Subcutaneous preadipocyte (primary cell): Measurements from ENCODE around the gene FRY. TPM values are rescaled to one million over a fixed set of nuclear protein-coding genes. Genes with fewer than 3 reads are reported as not detected.

Experiments
- total RNA-seq: library from RNA; depleted of rRNA; stranded (reverse); fragments of >200 nt; gene quantifications from 2 replicates; pipeline ENCODE4 v1.2.3, GENCODE V29; 2012

FRY gene
- 2.5 and 5.5 TPM in 2 replicates for total RNA-seq

DNA sequence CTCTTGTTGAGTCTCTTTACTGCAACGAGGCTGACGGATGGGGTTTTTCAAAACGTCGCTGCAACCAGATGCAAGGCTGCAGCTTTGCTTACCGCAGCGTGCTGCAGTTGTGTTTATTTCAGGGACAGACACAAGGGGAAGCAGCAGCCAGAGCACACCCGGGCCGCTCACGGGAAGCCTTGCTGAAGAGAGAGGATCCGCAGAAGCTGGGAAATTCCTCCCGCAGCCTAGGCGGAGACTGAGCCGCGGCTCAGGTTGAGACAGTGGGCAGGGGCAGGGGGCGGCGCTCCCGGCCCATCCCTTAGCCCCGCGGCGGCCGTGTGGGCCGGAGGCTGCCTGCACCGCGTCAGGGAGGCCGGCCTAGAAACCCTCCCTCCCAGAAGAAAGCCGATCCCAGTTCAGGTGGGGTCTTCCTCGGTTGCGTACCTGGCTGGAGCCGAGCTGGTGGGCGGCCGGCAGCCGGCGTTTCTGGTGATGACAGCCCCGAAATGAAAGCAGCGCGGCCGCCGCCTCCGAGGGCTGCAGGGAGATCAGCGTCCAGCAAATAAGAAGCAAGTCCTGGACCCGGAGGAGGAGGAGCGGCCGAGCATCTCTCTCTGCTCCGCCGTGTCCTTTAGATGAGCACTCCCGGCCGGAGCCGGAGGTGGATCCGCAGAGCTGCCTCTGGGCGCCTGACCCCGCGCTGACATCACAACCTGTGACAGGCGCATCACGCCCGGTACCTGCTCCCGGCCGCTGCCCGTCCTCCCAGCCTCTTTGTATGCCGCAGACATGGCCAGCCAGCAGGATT, at the start of gene FRY:
FRY (plus strand) TSS at position 750 of the 790 bp plus-strand sequence; CDS start at position 772, 22 bp downstream.

GRCh38 chr13:32315238-32316027, 283.9 kb downstream of the FRY start, which contains the start of the genes BRCA2 and ZAR1L:
BRCA2 (plus strand) TSS chr13:32315508; CDS start chr13:32316461, 953 bp downstream.
ZAR1L (minus strand) TSS chr13:32315363; CDS start chr13:32311925, 3,438 bp downstream.

